ENCODE data around the gene MVB12B. TPM values are rescaled to one million over a fixed set of nuclear protein-coding genes. Genes with fewer than 3 reads are reported as not detected.

MVB12B gene
- total and polyA plus RNA-seq, 2 donors (not counting 1 experiment from before 2014, with no cell fraction given): 2.5 to 2.6 TPM

DNA sequence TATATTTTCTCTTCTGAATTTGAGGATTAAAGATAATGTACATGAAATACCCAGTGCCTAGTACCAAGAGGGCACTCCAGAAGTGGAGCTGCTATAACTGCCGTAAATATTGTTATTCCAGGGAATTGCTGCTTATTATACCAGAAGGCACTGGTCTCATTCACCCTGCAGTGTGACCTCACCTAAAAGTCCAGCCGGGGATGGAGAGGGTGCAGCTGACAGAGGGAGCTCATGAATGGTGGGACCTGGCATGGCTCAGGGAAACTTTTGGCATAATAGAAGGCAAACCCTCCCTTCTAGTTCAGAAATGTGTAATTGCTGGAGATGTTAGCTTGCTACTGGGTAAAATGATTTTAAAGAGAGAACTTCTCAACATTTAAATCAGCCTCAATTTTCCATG lies 108.5 kb downstream of the MVB12B start:
- no peak for TF ChIP-seq EZH2 (IDR thresholded peaks at IDR 0.05; ENCODE audit: low read length, missing control alignments)
- TF ChIP-seq, protein P1, sequence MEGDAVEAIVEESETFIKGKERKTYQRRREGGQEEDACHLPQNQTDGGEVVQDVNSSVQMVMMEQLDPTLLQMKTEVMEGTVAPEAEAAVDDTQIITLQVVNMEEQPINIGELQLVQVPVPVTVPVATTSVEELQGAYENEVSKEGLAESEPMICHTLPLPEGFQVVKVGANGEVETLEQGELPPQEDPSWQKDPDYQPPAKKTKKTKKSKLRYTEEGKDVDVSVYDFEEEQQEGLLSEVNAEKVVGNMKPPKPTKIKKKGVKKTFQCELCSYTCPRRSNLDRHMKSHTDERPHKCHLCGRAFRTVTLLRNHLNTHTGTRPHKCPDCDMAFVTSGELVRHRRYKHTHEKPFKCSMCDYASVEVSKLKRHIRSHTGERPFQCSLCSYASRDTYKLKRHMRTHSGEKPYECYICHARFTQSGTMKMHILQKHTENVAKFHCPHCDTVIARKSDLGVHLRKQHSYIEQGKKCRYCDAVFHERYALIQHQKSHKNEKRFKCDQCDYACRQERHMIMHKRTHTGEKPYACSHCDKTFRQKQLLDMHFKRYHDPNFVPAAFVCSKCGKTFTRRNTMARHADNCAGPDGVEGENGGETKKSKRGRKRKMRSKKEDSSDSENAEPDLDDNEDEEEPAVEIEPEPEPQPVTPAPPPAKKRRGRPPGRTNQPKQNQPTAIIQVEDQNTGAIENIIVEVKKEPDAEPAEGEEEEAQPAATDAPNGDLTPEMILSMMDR (conservative IDR thresholded peaks at IDR 0.05 in 1 of 2, IDR thresholded peaks at IDR 0.05 in 1 of 2; ENCODE audit: low read depth in 1 of 2, low read length in 2 of 2): no peak
- Histone ChIP-seq H2AFZ (ENCODE audit: low read length) (no peak overlapping the region), H3K9ac (ENCODE audit: insufficient read depth, low read length) (no peak overlapping the region), H3K27me3 (ENCODE audit: control insufficient read depth, insufficient read depth, low read length) (no peaks in the 10 kb centered on the region), H3K4me1 (ENCODE audit: control insufficient read depth, extremely low read depth, insufficient read depth, low read length) (peaks cover 2% of the 10 kb centered on the region), H3K36me3 (ENCODE audit: control insufficient read depth, insufficient read depth, low read length) (no peaks in the 10 kb centered on the region), H3K9me3 (ENCODE audit: control insufficient read depth, insufficient read depth, low read depth, low read length) (no peaks in the 10 kb centered on the region), H3K27ac (ENCODE audit: insufficient read depth, low read length) (no peak overlapping the region), H3K4me2 (ENCODE audit: extremely low read depth, insufficient read depth, low read length) (no peak overlapping the region), H3K4me3 (replicated peaks in 1 of 4; ENCODE audit: control extremely low read depth in 1 of 4, insufficient read depth in 1 of 4, low read depth in 3 of 4, low read length in 4 of 4) (no peak overlapping the region), H3K79me2 (ENCODE audit: control insufficient read depth, insufficient read depth, low read length) (no peaks in the 10 kb centered on the region), H4K20me1 (ENCODE audit: control insufficient read depth, extremely low read depth, insufficient read depth, low read length) (no peaks in the 10 kb centered on the region)
- DNase-seq (ENCODE audit: low read depth in 2 of 2): no peak

DNA sequence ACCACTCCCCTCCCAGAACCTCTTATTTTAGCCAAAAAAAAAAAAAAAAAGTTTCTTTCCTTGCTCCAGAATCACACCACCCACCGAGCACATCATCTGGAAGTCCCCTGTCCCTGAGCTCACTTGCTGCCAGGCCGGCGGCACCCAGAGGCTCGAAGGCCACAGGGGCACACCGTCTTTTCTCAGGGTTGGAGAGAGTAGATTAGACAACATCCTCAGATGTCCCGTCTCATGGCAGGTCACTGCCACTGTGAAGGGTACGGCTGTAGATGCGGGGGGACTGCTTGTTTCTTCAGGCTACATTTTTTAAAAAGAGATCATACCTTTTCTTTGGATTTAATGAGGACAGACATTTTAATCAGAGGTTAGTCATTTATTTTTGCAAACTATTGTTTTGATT lies 109.0 kb downstream of the MVB12B start:
- Histone ChIP-seq H3K4me1 (ENCODE audit: control insufficient read depth, extremely low read depth, insufficient read depth, low read length) (peaks cover 2% of the 10 kb centered on the region), H3K27ac (ENCODE audit: insufficient read depth, low read length) (no peak overlapping the region), H3K4me3 (replicated peaks in 1 of 4; ENCODE audit: control extremely low read depth in 1 of 4, insufficient read depth in 1 of 4, low read depth in 3 of 4, low read length in 4 of 4) (no peak overlapping the region), H3K36me3 (ENCODE audit: control insufficient read depth, insufficient read depth, low read length) (no peaks in the 10 kb centered on the region), H3K9ac (ENCODE audit: insufficient read depth, low read length) (no peak overlapping the region), H3K27me3 (ENCODE audit: control insufficient read depth, insufficient read depth, low read length) (no peaks in the 10 kb centered on the region), H3K9me3 (ENCODE audit: control insufficient read depth, insufficient read depth, low read depth, low read length) (no peaks in the 10 kb centered on the region), H2AFZ (ENCODE audit: low read length) (no peak overlapping the region), H3K79me2 (ENCODE audit: control insufficient read depth, insufficient read depth, low read length) (no peaks in the 10 kb centered on the region), H3K4me2 (ENCODE audit: extremely low read depth, insufficient read depth, low read length) (no peak overlapping the region), H4K20me1 (ENCODE audit: control insufficient read depth, extremely low read depth, insufficient read depth, low read length) (no peaks in the 10 kb centered on the region)
- TF ChIP-seq EZH2 (IDR thresholded peaks at IDR 0.05; ENCODE audit: low read length, missing control alignments): no peak
- TF ChIP-seq, protein P1 (conservative IDR thresholded peaks at IDR 0.05 in 1 of 2, IDR thresholded peaks at IDR 0.05 in 1 of 2; ENCODE audit: low read depth in 1 of 2, low read length in 2 of 2): no peak
- DNase-seq (ENCODE audit: low read depth in 2 of 2): no peak

DNA sequence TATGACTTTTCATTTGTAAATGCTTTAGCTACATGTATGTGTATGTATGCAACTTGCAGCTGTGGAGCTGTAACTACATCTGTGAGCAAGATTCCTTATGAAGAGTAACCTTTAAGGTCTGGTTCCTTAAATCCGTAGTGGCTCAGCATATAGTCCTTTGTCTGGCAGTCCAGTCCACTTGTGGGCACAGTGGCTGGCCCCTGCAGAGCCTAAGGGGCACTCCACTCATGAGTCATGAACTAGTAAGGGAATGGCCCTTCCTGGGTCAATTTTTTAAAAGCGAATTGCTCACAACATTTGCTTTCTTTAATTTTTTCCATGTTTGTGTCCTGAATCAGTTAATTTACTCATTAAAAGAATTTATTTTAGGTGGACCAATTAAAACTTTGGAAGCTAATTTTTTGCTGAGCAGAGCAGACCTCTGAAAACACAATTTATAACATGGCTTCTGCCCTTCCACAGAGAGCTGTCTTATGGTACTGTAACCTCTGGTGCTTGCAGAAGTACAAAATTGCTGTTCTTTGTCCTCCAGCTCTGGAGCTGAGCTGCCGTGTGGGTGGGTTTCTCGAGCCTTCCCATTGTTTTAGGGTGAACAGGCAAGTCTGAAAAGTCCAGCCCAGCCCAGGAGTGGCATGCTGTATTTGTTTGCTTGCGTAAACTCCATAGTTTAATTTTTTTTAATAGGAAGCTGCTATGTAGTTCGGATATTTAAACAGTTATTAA lies 110.1 kb downstream of the MVB12B start:
- Histone ChIP-seq H3K27me3 (ENCODE audit: control insufficient read depth, insufficient read depth, low read length) (no peaks in the 10 kb centered on the region), H3K9ac (ENCODE audit: insufficient read depth, low read length) (no peak overlapping the region), H3K27ac (ENCODE audit: insufficient read depth, low read length) (no peak overlapping the region), H3K9me3 (ENCODE audit: control insufficient read depth, insufficient read depth, low read depth, low read length) (no peaks in the 10 kb centered on the region), H3K4me1 (ENCODE audit: control insufficient read depth, extremely low read depth, insufficient read depth, low read length) (peaks cover 2% of the 10 kb centered on the region), H2AFZ (ENCODE audit: low read length) (no peak overlapping the region), H4K20me1 (ENCODE audit: control insufficient read depth, extremely low read depth, insufficient read depth, low read length) (no peaks in the 10 kb centered on the region), H3K79me2 (ENCODE audit: control insufficient read depth, insufficient read depth, low read length) (no peaks in the 10 kb centered on the region), H3K4me3 (replicated peaks in 1 of 4; ENCODE audit: control extremely low read depth in 1 of 4, insufficient read depth in 1 of 4, low read depth in 3 of 4, low read length in 4 of 4) (no peak overlapping the region), H3K4me2 (ENCODE audit: extremely low read depth, insufficient read depth, low read length) (no peak overlapping the region), H3K36me3 (ENCODE audit: control insufficient read depth, insufficient read depth, low read length) (no peaks in the 10 kb centered on the region)
- TF ChIP-seq EZH2 (IDR thresholded peaks at IDR 0.05; ENCODE audit: low read length, missing control alignments): no peak
- peak in 1 of 2 donors; percentile 57 for DNase-seq (ENCODE audit: low read depth in 2 of 2)

Data from fibroblast of lung (primary cell).